ENCODE measurements around the gene TRAT1.

- TF ChIP-seq SUZ12 (IDR thresholded peaks at IDR 0.05; ENCODE audit: extremely low read depth, insufficient read depth, insufficient read length) (no peak), YY1 (IDR thresholded peaks at IDR 0.05; ENCODE audit: insufficient read depth, insufficient read length) (no peak)
Observed at GRCh38 chr3:108899530-108899929, 76.9 kb downstream of the TRAT1 start.

Data from NT2/D1 (cell line).